ENCODE data around the gene CDH13. TPM values are rescaled to one million over a fixed set of nuclear protein-coding genes. Genes with fewer than 3 reads are reported as not detected.

CDH13 gene
- total RNA-seq, 3 donors from 2014 or later, result not detected

- H3K9me3 Mint-ChIP-seq, result no peaks in the 10 kb centered on the region
- H3K27me3 Mint-ChIP-seq (ENCODE audit: low read depth), result peaks cover 23% of the 10 kb centered on the region
- DNase-seq (no peak), ATAC-seq (no peak)
- no peaks in the 10 kb centered on the region for H3K36me3 Mint-ChIP-seq (ENCODE audit: insufficient read depth)
- no peaks in the 10 kb centered on the region for H3K4me1 Mint-ChIP-seq (ENCODE audit: low read depth)
- no peak overlapping the region for H3K4me3 Mint-ChIP-seq
These were observed 1117.7 kb downstream of the CDH13 start for GRCh38 chr16:83744441-83744981.

DNA sequence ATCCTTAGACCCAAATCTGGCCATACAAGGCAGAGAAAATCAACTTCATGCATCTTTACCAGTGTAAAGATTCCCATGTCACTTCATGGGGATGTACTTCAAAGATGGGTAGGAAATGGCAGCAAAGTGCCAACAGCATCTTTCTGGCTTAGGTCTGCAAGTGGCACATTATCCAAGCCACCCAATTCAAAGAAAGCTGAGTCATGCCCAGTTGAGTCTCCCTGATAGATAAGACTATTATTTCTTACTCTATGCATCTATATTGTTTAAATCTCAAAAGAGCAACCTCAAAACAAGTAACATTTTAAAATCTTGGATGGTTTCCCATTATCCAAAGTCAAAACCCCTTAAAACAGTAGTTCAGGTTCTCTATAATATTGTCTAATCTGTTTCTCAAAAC lies 1119.8 kb downstream of the CDH13 start:
- DNase-seq (no peak), ATAC-seq (no peak)
- Mint-ChIP-seq H3K9me3 (no peaks in the 10 kb centered on the region), H3K27me3 (ENCODE audit: low read depth) (peaks cover 30% of the 10 kb centered on the region), H3K4me3 (no peak overlapping the region), H3K4me1 (ENCODE audit: low read depth) (no peaks in the 10 kb centered on the region), H3K36me3 (ENCODE audit: insufficient read depth) (no peaks in the 10 kb centered on the region)

DNA sequence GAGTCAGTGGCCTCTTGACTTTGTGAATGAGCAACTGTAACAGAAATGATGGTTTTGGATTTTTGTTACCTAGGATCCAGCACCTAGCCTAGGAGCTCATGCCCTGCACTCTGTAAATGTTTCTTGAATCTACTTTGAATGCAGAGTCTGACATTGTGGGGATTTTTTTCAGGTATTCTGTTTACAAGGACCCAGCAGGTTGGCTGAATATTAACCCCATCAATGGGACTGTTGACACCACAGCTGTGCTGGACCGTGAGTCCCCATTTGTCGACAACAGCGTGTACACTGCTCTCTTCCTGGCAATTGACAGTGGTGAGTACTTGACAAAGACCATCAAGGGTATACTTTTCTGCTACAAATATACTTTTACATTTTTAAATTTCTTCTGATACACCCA lies 1121.2 kb downstream of the CDH13 start:
- H3K4me1 Mint-ChIP-seq (ENCODE audit: low read depth), result no peaks in the 10 kb centered on the region
- ATAC-seq, result no peak
- H3K4me3 Mint-ChIP-seq, result no peak overlapping the region

DNA sequence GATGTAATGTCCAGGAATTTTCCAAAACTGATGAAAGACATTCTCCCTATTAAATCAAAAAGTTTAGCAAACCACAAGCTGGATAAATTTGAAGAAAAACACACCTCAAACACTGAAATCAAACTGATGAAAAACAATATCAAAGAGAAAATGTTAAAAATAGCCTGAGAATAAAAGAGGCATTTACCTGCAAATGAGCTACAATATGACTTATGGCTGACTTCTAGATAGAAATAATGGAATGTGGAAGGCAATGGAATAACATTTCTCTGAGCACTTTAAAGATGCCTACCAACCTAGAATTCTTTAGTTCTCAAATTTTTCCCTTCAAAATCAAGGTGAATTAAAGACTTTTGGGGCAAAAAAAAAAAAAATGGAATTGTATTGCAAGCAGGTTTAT lies 1128.6 kb downstream of the CDH13 start:
- Mint-ChIP-seq H3K27me3 (ENCODE audit: low read depth) (peaks cover 20% of the 10 kb centered on the region), H3K9me3 (peaks cover 17% of the 10 kb centered on the region), H3K36me3 (ENCODE audit: insufficient read depth) (no peaks in the 10 kb centered on the region), H3K4me1 (ENCODE audit: low read depth) (no peaks in the 10 kb centered on the region), H3K4me3 (no peak overlapping the region)
- DNase-seq, result no peak
- ATAC-seq, result no peak

More for the DNA sequence above, 1121.2 kb downstream of the CDH13 start:
- no peak for DNase-seq
- H3K36me3 Mint-ChIP-seq (ENCODE audit: insufficient read depth), result no peaks in the 10 kb centered on the region
- no peaks in the 10 kb centered on the region for H3K9me3 Mint-ChIP-seq
- peaks cover 36% of the 10 kb centered on the region for H3K27me3 Mint-ChIP-seq (ENCODE audit: low read depth)

DNA sequence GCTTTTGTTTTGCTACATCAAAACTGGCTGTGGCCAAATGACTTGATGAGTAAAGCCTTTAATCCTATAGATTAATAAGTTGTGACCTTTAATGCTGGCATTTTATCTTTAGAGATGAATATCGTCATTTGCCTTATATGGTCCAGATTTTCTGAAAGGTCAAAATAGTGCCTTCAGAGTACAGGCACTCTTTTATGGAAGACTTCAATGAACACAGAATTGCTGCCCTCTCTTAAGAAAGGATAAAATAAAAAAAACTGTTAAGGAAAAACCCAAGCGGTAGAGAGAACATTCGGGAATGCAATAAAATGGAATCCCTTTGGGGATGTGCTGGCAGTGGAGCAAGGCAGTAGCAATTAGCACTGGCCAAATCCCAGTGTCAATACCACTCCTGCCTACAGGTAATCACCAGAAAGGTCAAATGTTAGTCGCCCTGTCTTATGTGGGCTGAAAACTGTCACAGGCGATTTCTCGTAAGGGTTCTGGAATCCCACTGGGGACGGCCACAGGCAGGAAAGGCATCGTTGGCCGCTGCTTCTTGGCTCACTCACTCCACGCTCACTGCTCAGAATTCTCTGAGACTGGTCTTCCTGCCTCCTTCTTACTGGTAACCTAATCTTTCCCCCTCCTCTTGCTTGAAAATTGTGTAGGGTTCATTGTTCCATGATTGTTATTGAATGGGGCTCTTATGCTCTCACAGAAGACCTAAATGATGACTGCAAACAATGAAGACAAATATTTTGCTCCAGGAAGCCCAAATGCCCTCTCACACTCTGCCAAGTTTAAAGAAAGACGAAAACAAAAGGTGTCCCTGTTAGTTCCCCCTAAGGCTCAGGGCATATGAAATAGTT lies 1135.6 kb downstream of the CDH13 start:
- peaks cover 4% of the 10 kb centered on the region for H3K9me3 Mint-ChIP-seq
- H3K36me3 Mint-ChIP-seq (ENCODE audit: insufficient read depth), result no peaks in the 10 kb centered on the region
- no peak for ATAC-seq
- H3K27me3 Mint-ChIP-seq (ENCODE audit: low read depth), result no peaks in the 10 kb centered on the region
- H3K4me1 Mint-ChIP-seq (ENCODE audit: low read depth), result no peaks in the 10 kb centered on the region
- DNase-seq, result no peak
- H3K4me3 Mint-ChIP-seq, result no peak overlapping the region

DNA sequence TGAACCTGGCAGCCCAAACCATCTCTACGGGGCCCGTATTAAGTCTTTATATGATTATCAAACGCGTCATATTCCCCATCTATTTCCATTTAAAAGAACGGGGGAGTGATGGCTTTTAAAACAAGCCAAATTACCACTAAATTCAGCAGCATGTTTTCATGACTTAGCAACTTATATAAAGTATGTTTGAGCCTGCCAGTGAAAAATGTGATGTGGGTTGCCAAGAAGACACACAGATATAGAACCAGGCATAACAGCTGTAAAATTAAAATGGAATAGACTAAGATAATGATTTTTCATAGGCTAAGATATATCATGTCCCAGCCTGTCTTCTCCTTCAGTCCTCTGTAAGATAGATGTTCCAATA lies 1136.2 kb downstream of the CDH13 start:
- Mint-ChIP-seq H3K27me3 (ENCODE audit: low read depth) (no peaks in the 10 kb centered on the region), H3K4me3 (no peak overlapping the region)
- ATAC-seq, result no peak

GRCh38 chr16:83768986-83769385 lies 1142.2 kb downstream of the CDH13 start:
- Mint-ChIP-seq H3K36me3 (ENCODE audit: insufficient read depth) (no peaks in the 10 kb centered on the region), H3K4me3 (no peak overlapping the region), H3K27me3 (ENCODE audit: low read depth) (peaks cover 3% of the 10 kb centered on the region), H3K4me1 (ENCODE audit: low read depth) (no peaks in the 10 kb centered on the region), H3K9me3 (no peaks in the 10 kb centered on the region)
- ATAC-seq (no peak), DNase-seq (no peak)

More for the DNA sequence above, 1136.2 kb downstream of the CDH13 start:
- DNase-seq, result no peak
- Mint-ChIP-seq H3K4me1 (ENCODE audit: low read depth) (no peaks in the 10 kb centered on the region), H3K36me3 (ENCODE audit: insufficient read depth) (no peaks in the 10 kb centered on the region), H3K9me3 (peaks cover 4% of the 10 kb centered on the region)

DNA sequence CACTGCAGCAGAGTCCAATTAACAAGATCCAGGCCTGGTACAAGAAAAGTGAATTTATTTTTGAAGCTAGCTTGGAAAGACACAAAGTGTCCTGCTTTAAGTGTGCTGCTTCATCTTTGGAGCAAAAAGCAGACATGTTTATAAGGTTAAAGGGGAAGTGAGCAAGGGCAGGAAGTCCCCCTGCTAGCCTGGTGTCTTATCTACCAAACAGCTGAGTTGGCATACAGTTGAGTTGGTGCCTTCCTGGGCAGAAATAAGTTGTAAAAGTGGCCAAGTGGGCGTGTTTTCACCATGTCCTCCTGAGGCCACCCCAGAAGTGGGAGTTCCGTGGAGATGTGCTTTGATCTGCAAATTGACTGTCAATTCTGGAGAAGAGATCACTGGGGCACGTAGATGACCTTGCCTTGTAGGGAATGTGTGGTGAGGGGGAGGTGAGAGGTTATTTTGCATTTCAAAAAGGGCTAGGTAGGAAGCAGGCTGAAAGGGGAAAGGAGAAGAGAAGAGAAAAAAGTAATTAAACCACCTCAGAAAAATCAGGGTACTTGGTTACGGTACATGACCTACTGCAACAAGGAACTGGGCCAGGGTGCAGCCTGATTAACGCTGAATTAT lies 1142.7 kb downstream of the CDH13 start:
- ATAC-seq (no peak), DNase-seq (no peak)
- Mint-ChIP-seq H3K36me3 (ENCODE audit: insufficient read depth) (no peaks in the 10 kb centered on the region), H3K27me3 (ENCODE audit: low read depth) (peaks cover 3% of the 10 kb centered on the region), H3K4me3 (no peak overlapping the region), H3K9me3 (no peaks in the 10 kb centered on the region), H3K4me1 (ENCODE audit: low read depth) (no peaks in the 10 kb centered on the region)

DNA sequence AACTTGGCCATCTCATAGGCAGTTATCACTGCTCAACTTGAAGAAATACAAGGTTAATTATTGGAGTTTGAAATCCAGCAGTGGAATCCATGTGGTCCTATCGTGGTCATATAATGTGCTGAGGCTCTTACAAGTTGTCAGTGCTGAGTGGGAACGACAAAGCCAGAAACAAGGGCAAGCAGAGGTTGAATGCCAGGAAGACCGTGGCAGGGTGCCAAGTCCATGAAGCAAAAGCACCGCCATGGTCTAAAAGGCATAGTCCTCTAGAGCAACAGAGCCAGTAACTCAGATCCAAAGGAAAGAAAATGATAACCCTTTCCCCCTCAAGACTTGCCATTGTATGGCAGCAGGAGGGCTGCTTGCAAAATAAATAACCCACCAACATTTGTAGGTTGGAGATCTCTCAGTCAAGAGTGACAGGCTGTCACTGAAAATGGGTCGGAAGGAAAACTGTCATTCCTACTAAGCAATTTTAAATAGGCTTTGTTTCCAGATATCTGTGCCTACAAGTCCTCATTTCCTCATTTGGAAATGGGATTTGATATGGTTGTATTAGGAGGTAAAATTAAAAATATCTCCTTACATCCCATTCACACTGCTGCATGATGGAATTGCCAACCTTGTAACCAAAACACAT lies 1144.7 kb downstream of the CDH13 start:
- H3K36me3 Mint-ChIP-seq (ENCODE audit: insufficient read depth), result no peaks in the 10 kb centered on the region
- DNase-seq (no peak), ATAC-seq (no peak)
- H3K27me3 Mint-ChIP-seq (ENCODE audit: low read depth), result peaks cover 5% of the 10 kb centered on the region
- no peak overlapping the region for H3K4me3 Mint-ChIP-seq
- no peaks in the 10 kb centered on the region for H3K9me3 Mint-ChIP-seq
- H3K4me1 Mint-ChIP-seq (ENCODE audit: low read depth), result no peaks in the 10 kb centered on the region

- Mint-ChIP-seq H3K9me3 (no peaks in the 10 kb centered on the region), H3K4me3 (no peak overlapping the region)
- no peak for ATAC-seq
These were observed 1146.0 kb downstream of the CDH13 start for GRCh38 chr16:83772806-83773205.

GRCh38 chr16:83774066-83774465 lies 1147.3 kb downstream of the CDH13 start:
- ATAC-seq, result no peak
- H3K4me1 Mint-ChIP-seq (ENCODE audit: low read depth), result no peaks in the 10 kb centered on the region
- H3K36me3 Mint-ChIP-seq (ENCODE audit: insufficient read depth), result no peaks in the 10 kb centered on the region
- H3K27me3 Mint-ChIP-seq (ENCODE audit: low read depth), result peaks cover 8% of the 10 kb centered on the region
- no peaks in the 10 kb centered on the region for H3K9me3 Mint-ChIP-seq
- DNase-seq, result no peak
- no peak overlapping the region for H3K4me3 Mint-ChIP-seq

More at GRCh38 chr16:83772806-83773205, 1146.0 kb downstream of the CDH13 start:
- Mint-ChIP-seq H3K36me3 (ENCODE audit: insufficient read depth) (no peaks in the 10 kb centered on the region), H3K4me1 (ENCODE audit: low read depth) (no peaks in the 10 kb centered on the region), H3K27me3 (ENCODE audit: low read depth) (peaks cover 5% of the 10 kb centered on the region)
- no peak for DNase-seq

GRCh38 chr16:83776944-83777343 lies 1150.2 kb downstream of the CDH13 start:
- H3K4me3 Mint-ChIP-seq, result no peak overlapping the region
- H3K9me3 Mint-ChIP-seq, result no peaks in the 10 kb centered on the region
- ATAC-seq (no peak), DNase-seq (no peak)
- peaks cover 5% of the 10 kb centered on the region for H3K27me3 Mint-ChIP-seq (ENCODE audit: low read depth)
- no peaks in the 10 kb centered on the region for H3K36me3 Mint-ChIP-seq (ENCODE audit: insufficient read depth)
- H3K4me1 Mint-ChIP-seq (ENCODE audit: low read depth), result no peaks in the 10 kb centered on the region

- H3K36me3 Mint-ChIP-seq (ENCODE audit: insufficient read depth), result no peaks in the 10 kb centered on the region
- H3K4me3 Mint-ChIP-seq, result no peak overlapping the region
- no peak for ATAC-seq
- peaks cover 11% of the 10 kb centered on the region for H3K27me3 Mint-ChIP-seq (ENCODE audit: low read depth)
- H3K9me3 Mint-ChIP-seq, result no peaks in the 10 kb centered on the region
- no peaks in the 10 kb centered on the region for H3K4me1 Mint-ChIP-seq (ENCODE audit: low read depth)
- no peak for DNase-seq
These were observed 1153.1 kb downstream of the CDH13 start for GRCh38 chr16:83779886-83780285.

DNA sequence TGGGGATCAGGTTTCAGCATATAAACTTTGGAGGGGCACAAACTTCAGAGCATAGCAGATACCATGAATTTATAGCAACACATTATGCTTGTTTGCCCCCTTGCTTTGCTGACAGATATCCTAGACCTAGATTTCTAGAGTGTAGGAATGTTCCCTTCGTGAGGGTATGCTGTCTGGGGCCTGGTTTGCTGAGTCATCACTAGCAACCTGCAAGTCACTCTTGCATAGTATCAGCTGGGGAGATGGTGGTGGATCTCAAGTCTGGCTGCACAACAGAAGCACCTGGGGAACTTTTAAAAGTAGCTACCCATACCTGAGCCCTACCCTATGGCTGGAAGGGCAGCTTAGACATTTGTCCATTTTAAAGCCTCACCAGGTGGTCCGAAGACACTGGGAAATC lies 1158.7 kb downstream of the CDH13 start:
- H3K4me1 Mint-ChIP-seq (ENCODE audit: low read depth), result no peaks in the 10 kb centered on the region
- peaks cover 8% of the 10 kb centered on the region for H3K27me3 Mint-ChIP-seq (ENCODE audit: low read depth)
- ATAC-seq (no peak), DNase-seq (no peak)
- no peaks in the 10 kb centered on the region for H3K9me3 Mint-ChIP-seq
- no peak overlapping the region for H3K4me3 Mint-ChIP-seq
- H3K36me3 Mint-ChIP-seq (ENCODE audit: insufficient read depth), result no peaks in the 10 kb centered on the region

Measured in activated T-cell treated with anti-CD3 and anti-CD28 coated beads, Interleukin-2, amount 50 U/mL, for 4 hours (primary cell).